Activated CD4-positive, alpha-beta memory T cell treated with anti-CD3 and anti-CD28 coated beads for 36 hours (primary cell): ENCODE results near the gene SBNO2. TPM values are rescaled to one million over a fixed set of nuclear protein-coding genes. Genes with fewer than 3 reads are reported as not detected.
"Not testable (repeated sequence)": the region's sequence is repeated elsewhere in the genome, so short reads cannot be mapped to it uniquely, and the experiment has no call there.

Source experiments
- CTCF ChIA-PET: fragments of 350-600 bp; sonication (Branson Sonifier 250); formaldehyde crosslinking; loops from one replicate; lab custom pipeline; 2021; ENCODE audit warnings: antibody characterized with exemption, inconsistent platforms; lab: Charles Lee
- POLR2A ChIA-PET: fragments of 350-600 bp; sonication (Branson Sonifier 250); formaldehyde crosslinking; loops from one replicate; lab custom pipeline; 2021; ENCODE audit warnings: antibody characterized with exemption; lab: Charles Lee
- DNase-seq: peaks from one replicate; pipeline ENCODE4 v3.0.0-alpha.2; 2020
- H3K27ac Mint-ChIP-seq: one replicate; pipeline ENCODE4 v1.8.0; 2021; ENCODE audit warnings: mixed read lengths
- H3K27me3 Mint-ChIP-seq: one replicate; pipeline ENCODE4 v1.8.0; 2021; ENCODE audit warnings: mixed read lengths
- H3K36me3 Mint-ChIP-seq: one replicate; pipeline ENCODE4 v1.8.0; 2021; ENCODE audit warnings: mixed read lengths
- H3K4me1 Mint-ChIP-seq: one replicate; pipeline ENCODE4 v1.8.0; 2021; ENCODE audit warnings: low read depth, mixed read lengths
- H3K4me3 Mint-ChIP-seq: one replicate; pipeline ENCODE4 v1.8.0; 2021; ENCODE audit warnings: mild to moderate bottlenecking, mixed read lengths
- H3K9me3 Mint-ChIP-seq: one replicate; pipeline ENCODE4 v1.8.0; 2021; ENCODE audit warnings: mixed read lengths
- intact Hi-C: fragments of 100-400 bp; cut with micrococcal nuclease; formaldehyde crosslinking; loops from one replicate; pipeline ENCODE4 v1.15.1; 2023
- total RNA-seq, 2 experiments: library from RNA; stranded (reverse); gene quantifications; one replicate each; pipeline ENCODE4 v1.2.3, GENCODE V29; 2021

Gene SBNO2
- total RNA-seq, 2 experiments from 2014 or later, result 96.9 to 110 TPM

- CTCF ChIA-PET, result interaction anchor here (2.7 kb wide), 1 partner anchor 39 kb away, joined by 12 read pairs; no protein-coding TSS in a partner anchor
- intact Hi-C loops, result loop anchor here (1.0 kb wide), 1 partner anchor 73 kb away; no protein-coding TSS in a partner anchor
- POLR2A ChIA-PET, result no interaction called here
- Mint-ChIP-seq H3K9me3 (no peaks in the 10 kb centered on the region), H3K4me3 (peak within 1 kb of the TSS; percentile 91), H3K27ac (peak within 1 kb of the TSS; percentile 81), H3K27me3 (no peaks in the 10 kb centered on the region), H3K36me3 (peaks cover 16% of the 10 kb centered on the region), H3K4me1 (peaks cover 24% of the 10 kb centered on the region)
- peak; percentile 100 for DNase-seq
Observed at GRCh38 chr19:1205114-1206099, 31.3 kb upstream of the SBNO2 start, which contains the start of gene STK11. STK11 (plus strand) TSS chr19:1205778; CDS start chr19:1206914, 1,136 bp downstream.

GRCh38 chr19:1200614-1201013, 26.5 kb upstream of the SBNO2 start:
- H3K27me3 Mint-ChIP-seq, intact Hi-C loops, H3K4me3 Mint-ChIP-seq, H3K27ac Mint-ChIP-seq, H3K9me3 Mint-ChIP-seq, H3K36me3 Mint-ChIP-seq, DNase-seq: not testable (repeated sequence)
- CTCF ChIA-PET, result interaction anchor here (0.6 to 1.3 kb wide), 2 partner anchors 12 to 40 kb away, joined by 3 to 8 read pairs; no protein-coding TSS in a partner anchor
- H3K4me1 Mint-ChIP-seq, result peaks cover 13% of the 10 kb centered on the region
- POLR2A ChIA-PET, result interaction anchor here (1.2 kb wide), 1 partner anchor 67 kb away, joined by 3 read pairs; no protein-coding TSS in a partner anchor

- no peak for DNase-seq
- Mint-ChIP-seq H3K36me3 (no peaks in the 10 kb centered on the region), H3K27ac (no peak overlapping the region), H3K4me3 (no peak overlapping the region), H3K27me3 (no peaks in the 10 kb centered on the region), H3K9me3 (no peaks in the 10 kb centered on the region), H3K4me1 (peaks cover 13% of the 10 kb centered on the region)
- POLR2A ChIA-PET, result no interaction called here
- CTCF ChIA-PET, result interaction anchor here (0.8 to 1.3 kb wide), 2 partner anchors 41 to 86 kb away, joined by 3 to 8 read pairs; no protein-coding TSS in a partner anchor
- intact Hi-C loops, result no loop called here
Observed at GRCh38 chr19:1199531-1199930, 25.5 kb upstream of the SBNO2 start.

GRCh38 chr19:1189419-1189818, 15.4 kb upstream of the SBNO2 start:
- intact Hi-C loops, result no loop called here
- peaks cover 25% of the 10 kb centered on the region for H3K4me1 Mint-ChIP-seq
- CTCF ChIA-PET, result interaction anchor here (0.9 to 1.2 kb wide), 2 partner anchors 76 to 150 kb away, joined by 3 read pairs; partner anchors contain the start of gene ABCA7
- no peaks in the 10 kb centered on the region for H3K9me3 Mint-ChIP-seq
- peak; percentile 86 for DNase-seq
- H3K27me3 Mint-ChIP-seq, result no peaks in the 10 kb centered on the region
- H3K4me3 Mint-ChIP-seq, result peak overlapping the region; percentile 24
- no peaks in the 10 kb centered on the region for H3K36me3 Mint-ChIP-seq
- POLR2A ChIA-PET, result no interaction called here
- peak overlapping the region; percentile 66 for H3K27ac Mint-ChIP-seq

GRCh38 chr19:1183543-1184172, 9.6 kb upstream of the SBNO2 start:
- H3K4me3 Mint-ChIP-seq, result no peak overlapping the region
- intact Hi-C loops, result no loop called here
- peaks cover 13% of the 10 kb centered on the region for H3K4me1 Mint-ChIP-seq
- H3K36me3 Mint-ChIP-seq, result no peaks in the 10 kb centered on the region
- no peak overlapping the region for H3K27ac Mint-ChIP-seq
- DNase-seq, result no peak
- no peaks in the 10 kb centered on the region for H3K9me3 Mint-ChIP-seq
- ChIA-PET CTCF (no interaction called here), POLR2A (no interaction called here)
- peaks cover 2% of the 10 kb centered on the region for H3K27me3 Mint-ChIP-seq

- intact Hi-C loops, result no loop called here
- no peak for DNase-seq
- Mint-ChIP-seq H3K27ac (no peak overlapping the region), H3K36me3 (no peaks in the 10 kb centered on the region), H3K9me3 (no peaks in the 10 kb centered on the region), H3K4me3 (no peak overlapping the region), H3K4me1 (peaks cover 13% of the 10 kb centered on the region), H3K27me3 (peaks cover 2% of the 10 kb centered on the region)
- CTCF ChIA-PET, result no interaction called here
- POLR2A ChIA-PET, result no interaction called here
Observed at GRCh38 chr19:1182727-1183126, 8.7 kb upstream of the SBNO2 start.

GRCh38 chr19:1182068-1182467, 8.0 kb upstream of the SBNO2 start:
- H3K9me3 Mint-ChIP-seq, result no peaks in the 10 kb centered on the region
- intact Hi-C loops, result no loop called here
- peaks cover 13% of the 10 kb centered on the region for H3K4me1 Mint-ChIP-seq
- H3K4me3 Mint-ChIP-seq, result no peak overlapping the region
- no peaks in the 10 kb centered on the region for H3K36me3 Mint-ChIP-seq
- H3K27me3 Mint-ChIP-seq, result peaks cover 2% of the 10 kb centered on the region
- no peak for DNase-seq
- ChIA-PET POLR2A (no interaction called here), CTCF (no interaction called here)
- no peak overlapping the region for H3K27ac Mint-ChIP-seq

GRCh38 chr19:1181606-1182005, 7.5 kb upstream of the SBNO2 start:
- Mint-ChIP-seq H3K36me3 (no peaks in the 10 kb centered on the region), H3K27ac (peak overlapping the region; percentile 1), H3K27me3 (peaks cover 2% of the 10 kb centered on the region), H3K4me3 (no peak overlapping the region), H3K4me1 (peaks cover 13% of the 10 kb centered on the region), H3K9me3 (no peaks in the 10 kb centered on the region)
- intact Hi-C loops, result no loop called here
- CTCF ChIA-PET, result no interaction called here
- no peak for DNase-seq
- POLR2A ChIA-PET, result no interaction called here

- Mint-ChIP-seq H3K9me3 (no peaks in the 10 kb centered on the region), H3K27ac (no peak overlapping the region), H3K4me3 (no peak overlapping the region), H3K36me3 (peaks cover 2% of the 10 kb centered on the region), H3K27me3 (peaks cover 2% of the 10 kb centered on the region), H3K4me1 (peaks cover 25% of the 10 kb centered on the region)
- ChIA-PET CTCF (no interaction called here), POLR2A (no interaction called here)
- intact Hi-C loops, result no loop called here
- no peak for DNase-seq
Observed at GRCh38 chr19:1177322-1178114, 3.5 kb upstream of the SBNO2 start.

- POLR2A ChIA-PET, result interaction anchor here (0.6 kb wide), 1 partner anchor 41 kb away, joined by 3 read pairs; no protein-coding TSS in a partner anchor
- peaks cover 35% of the 10 kb centered on the region for H3K4me1 Mint-ChIP-seq
- DNase-seq, result no peak
- peak overlapping the region; percentile 89 for H3K4me3 Mint-ChIP-seq
- no peaks in the 10 kb centered on the region for H3K27me3 Mint-ChIP-seq
- peaks cover 10% of the 10 kb centered on the region for H3K36me3 Mint-ChIP-seq
- CTCF ChIA-PET, result no interaction called here
- intact Hi-C loops, result no loop called here
- peak overlapping the region; percentile 92 for H3K27ac Mint-ChIP-seq
- H3K9me3 Mint-ChIP-seq, result no peaks in the 10 kb centered on the region
Observed at GRCh38 chr19:1173159-1173844, 766 bp downstream of the SBNO2 start.
